ENCODE results near the gene IL1RAPL1. TPM values are rescaled to one million over a fixed set of nuclear protein-coding genes. Genes with fewer than 3 reads are reported as not detected.

Gene IL1RAPL1
- total and polyA plus RNA-seq, 9 of the 15 experiments (the other 6 are each of a cell fraction or from before 2014, with no cell fraction given) = 0.04 to 0.07 (median 0.04) TPM; not detected in 6

DNA sequence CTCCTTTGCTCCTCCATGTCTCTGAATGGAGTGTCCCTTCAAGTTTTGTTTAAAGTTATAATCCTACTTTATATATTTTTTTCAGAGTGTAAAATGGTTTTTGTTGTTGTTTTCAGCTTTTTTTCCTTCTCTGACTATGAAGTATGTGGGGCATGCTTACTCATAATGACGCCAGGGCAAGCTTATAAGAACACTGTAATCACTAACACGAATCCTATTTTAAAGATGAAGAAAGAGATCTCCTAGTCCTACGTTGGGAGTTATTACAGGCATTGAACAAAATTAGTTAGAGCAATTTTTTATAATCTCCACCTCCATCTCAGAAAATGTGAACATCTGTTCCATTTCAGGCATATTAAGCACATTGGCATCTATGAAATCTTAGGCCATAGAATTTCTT, 1360.0 kb downstream of the IL1RAPL1 start (continued):
- TF ChIP-seq E4F1 (CRISPR knock-in tag; IDR thresholded peaks at IDR 0.05; ENCODE audit: borderline replicate concordance) (no peak), GTF2E2 (tag; IDR thresholded peaks at IDR 0.05) (no peak)

DNA sequence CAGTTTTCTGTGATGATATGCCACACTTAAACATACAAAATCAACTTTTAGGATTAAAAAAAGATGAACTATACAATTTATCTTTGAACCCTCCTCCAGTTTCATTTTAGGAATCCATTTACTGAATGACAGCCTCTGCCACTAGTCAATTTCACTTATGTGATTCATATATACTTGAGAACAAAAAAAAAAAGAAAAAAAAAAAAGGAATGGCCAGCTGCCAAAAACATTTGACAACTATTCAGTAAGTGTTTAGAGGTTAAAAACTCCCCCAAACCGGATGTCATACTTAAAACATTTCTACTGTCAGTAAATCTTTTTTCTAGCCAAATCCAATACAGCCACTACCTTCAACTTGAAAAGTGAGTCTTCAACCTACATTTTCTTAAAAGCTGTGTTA, 1361.4 kb downstream of the IL1RAPL1 start:
- H3K9me3 ChIP-seq (replicated peaks; ENCODE audit: control insufficient read depth, insufficient read depth, low read depth, low read length) = no peaks in the 10 kb centered on the region
- H3K4me3 ChIP-seq = no peak overlapping the region
- H3K27me3 ChIP-seq (ENCODE audit: control insufficient read depth in 2 of 2, insufficient read depth in 2 of 2, low read length in 2 of 2) = no peaks in the 10 kb centered on the region
- no peaks in the 10 kb centered on the region for H3K36me3 ChIP-seq (ENCODE audit: control insufficient read depth, insufficient read depth, low read length)
- ATAC-seq = no peak
- no TSS peak for BruUV-seq (replicated peaks)
- WGBS (ENCODE audit: insufficient coverage, low coverage, missing lambda C conversion rate) = 0% methylated on average over 1 of the region's 1 CpG
- intact Hi-C loops (cut with micrococcal nuclease) (no loop called here), in situ Hi-C loops (cut with MboI) (no loop called here)
- no peak overlapping the region for H3K4me2 ChIP-seq (ENCODE audit: insufficient read depth, low read length)
- H3K79me2 ChIP-seq (ENCODE audit: control insufficient read depth, insufficient read depth, low read length) = no peaks in the 10 kb centered on the region
- no peak overlapping the region for H3K27ac ChIP-seq (ENCODE audit: extremely low read depth, low read depth, low read length)
- ChIA-PET POLR2A (no interaction called here), CTCF (ENCODE audit: low intra/inter-chr PET ratio) (no interaction called here)
- no peak overlapping the region for H3K9ac ChIP-seq (ENCODE audit: insufficient read depth in 1 of 2, low read depth in 2 of 2, low read length in 2 of 2)
- no peak for FAIRE-seq
- no peak for DNase-seq (ENCODE audit: extremely low read depth in 1 of 4, low spot score in 3 of 4)
- H3K4me1 ChIP-seq (replicated peaks in 1 of 2; ENCODE audit: control insufficient read depth in 2 of 2, insufficient read depth in 2 of 2, low read length in 2 of 2) = no peaks in the 10 kb centered on the region
- no peak overlapping the region for H2AFZ ChIP-seq (ENCODE audit: low read depth, low read length)
- H4K20me1 ChIP-seq (replicated peaks; ENCODE audit: control insufficient read depth, insufficient read depth, low read length) = no peaks in the 10 kb centered on the region
- H3K9me1 ChIP-seq (ENCODE audit: control insufficient read depth, insufficient read depth, low read length) = no peaks in the 10 kb centered on the region
- TF ChIP-seq NR2C1 (IDR thresholded peaks at IDR 0.05) = no peak
- no peak for TF ChIP-seq NR2C1 (tag; IDR thresholded peaks at IDR 0.05)
- TF ChIP-seq HLTF (IDR thresholded peaks at IDR 0.05) = no peak
- no peak for TF ChIP-seq CBX2 (IDR thresholded peaks at IDR 0.05; ENCODE audit: insufficient read depth, low read length, poor library complexity, severe bottlenecking)
- no peak for TF ChIP-seq KDM4B (IDR thresholded peaks at IDR 0.05; ENCODE audit: borderline replicate concordance in 2 of 2, low read depth in 1 of 2)
- no peak for TF ChIP-seq ARHGAP35 (IDR thresholded peaks at IDR 0.05; ENCODE audit: partially characterized antibody)
- no peak for TF ChIP-seq DLX4 (CRISPR knock-in tag; IDR thresholded peaks at IDR 0.05)
- no peak for TF ChIP-seq ZBTB8A (IDR thresholded peaks at IDR 0.05; ENCODE audit: partially characterized antibody)
- no peak for TF ChIP-seq SFPQ (IDR thresholded peaks at IDR 0.05; ENCODE audit: low read depth, low read length)
- TF ChIP-seq XRCC3 (IDR thresholded peaks at IDR 0.05) = no peak
- no peak for TF ChIP-seq NFXL1 (CRISPR knock-in tag; IDR thresholded peaks at IDR 0.05)
- no peak for TF ChIP-seq ZNF696 (CRISPR knock-in tag; conservative IDR thresholded peaks at IDR 0.05)
- no peak for TF ChIP-seq POLR2A (conservative IDR thresholded peaks at IDR 0.05)
- TF ChIP-seq ZNF583 (CRISPR knock-in tag; IDR thresholded peaks at IDR 0.05) = no peak
- TF ChIP-seq HIVEP1 (CRISPR knock-in tag; IDR thresholded peaks at IDR 0.05) = no peak
- TF ChIP-seq CBFA2T2 (conservative IDR thresholded peaks at IDR 0.05) = no peak

All from K562 (cell line).